WERI-Rb-1 (cell line): Measurements from ENCODE around the gene ZNF366.

Experiments used
- DNase-seq: peaks from one replicate; pipeline ENCODE4 v3.0.0-alpha.2; 2020
- H3K27ac ChIP-seq: fragments of 250-450 bp; sonication (Bioruptor Pico); 2 replicates; pipeline ENCODE4 v1.5.1; 2020; ENCODE audit warnings: mild to moderate bottlenecking, moderate library complexity
- H3K27me3 ChIP-seq: fragments of 250-450 bp; sonication (Bioruptor Pico); 2 replicates; pipeline ENCODE4 v1.5.1; 2021; ENCODE audit warnings: mild to moderate bottlenecking, low read depth, moderate library complexity; ENCODE audit not compliant: insufficient read depth, severe bottlenecking
- H3K36me3 ChIP-seq: fragments of 250-450 bp; sonication (Bioruptor Pico); 2 replicates; pipeline ENCODE4 v1.5.1; 2020; ENCODE audit warnings: mild to moderate bottlenecking, moderate library complexity
- H3K4me3 ChIP-seq: 2 replicates; pipeline ENCODE4 v1.5.1; 2011; ENCODE audit warnings: low read depth, mild to moderate bottlenecking, control low read depth, low read length
- H3K9me3 ChIP-seq: fragments of 250-450 bp; sonication (Bioruptor Pico); 2 replicates; pipeline ENCODE4 v1.5.1; 2021; ENCODE audit warnings: mild to moderate bottlenecking, moderate library complexity; ENCODE audit not compliant: severe bottlenecking
- CTCF ChIP-seq: IDR thresholded peaks from 2 replicates; pipeline ENCODE4 v1.5.1; 2011; ENCODE audit warnings: low read depth, mild to moderate bottlenecking, control low read depth, inconsistent platforms, low read length

ZNF366 gene

GRCh38 chr5:72464071-72464470 is 43.1 kb downstream of the ZNF366 start:
- no peak overlapping the region for H3K27ac ChIP-seq
- no peaks in the 10 kb centered on the region for H3K36me3 ChIP-seq
- no peaks in the 10 kb centered on the region for H3K27me3 ChIP-seq
- H3K9me3 ChIP-seq: no peaks in the 10 kb centered on the region
- H3K4me3 ChIP-seq: no peak overlapping the region
- no peak for TF ChIP-seq CTCF
- DNase-seq: no peak

DNA sequence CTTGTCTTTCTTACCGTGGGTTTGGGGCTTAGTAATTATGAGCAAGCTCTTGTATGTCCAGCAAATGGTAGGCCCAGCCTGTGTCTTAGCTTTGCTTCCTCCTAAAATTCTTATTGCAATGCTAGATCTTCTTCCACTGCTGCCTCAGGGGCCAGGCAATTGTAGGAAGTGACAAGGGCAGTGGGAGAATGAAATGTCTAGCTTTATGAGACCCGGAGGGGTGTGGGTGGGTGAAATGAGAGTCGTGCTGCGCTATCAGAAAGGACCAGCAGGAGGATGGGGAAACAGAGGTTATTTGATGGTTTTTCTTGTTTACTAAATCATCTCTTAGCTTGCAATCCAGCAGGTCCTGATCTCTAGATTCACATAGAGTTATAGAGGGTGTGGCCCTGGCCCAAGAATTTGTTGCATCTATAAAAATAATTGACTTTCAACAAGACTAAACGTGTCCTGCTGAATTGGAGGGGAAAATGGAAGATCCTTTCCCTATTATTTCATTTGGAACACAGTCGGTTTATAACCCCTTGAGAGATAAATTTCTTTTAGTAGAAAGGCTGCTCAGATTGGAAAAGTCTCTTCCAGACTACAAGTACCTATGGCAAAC is 43.7 kb downstream of the ZNF366 start:
- DNase-seq: no peak
- Histone ChIP-seq H3K9me3 (no peaks in the 10 kb centered on the region), H3K27me3 (no peaks in the 10 kb centered on the region), H3K4me3 (no peak overlapping the region), H3K36me3 (no peaks in the 10 kb centered on the region), H3K27ac (no peak overlapping the region)
- no peak for TF ChIP-seq CTCF

GRCh38 chr5:72460413-72460812 is 46.8 kb downstream of the ZNF366 start:
- TF ChIP-seq CTCF: no peak
- no peaks in the 10 kb centered on the region for H3K36me3 ChIP-seq
- H3K9me3 ChIP-seq: no peaks in the 10 kb centered on the region
- no peak overlapping the region for H3K4me3 ChIP-seq
- DNase-seq: no peak
- H3K27me3 ChIP-seq: no peaks in the 10 kb centered on the region
- no peak overlapping the region for H3K27ac ChIP-seq

- H3K9me3 ChIP-seq: no peaks in the 10 kb centered on the region
- no peak overlapping the region for H3K4me3 ChIP-seq
- no peaks in the 10 kb centered on the region for H3K27me3 ChIP-seq
- H3K27ac ChIP-seq: no peak overlapping the region
- DNase-seq: no peak
- no peak for TF ChIP-seq CTCF
- H3K36me3 ChIP-seq: no peaks in the 10 kb centered on the region
These were observed 47.3 kb downstream of the ZNF366 start for GRCh38 chr5:72459913-72460312.

GRCh38 chr5:72459089-72459661 is 48.0 kb downstream of the ZNF366 start:
- Histone ChIP-seq H3K9me3 (no peaks in the 10 kb centered on the region), H3K27me3 (no peaks in the 10 kb centered on the region), H3K27ac (no peak overlapping the region), H3K36me3 (no peaks in the 10 kb centered on the region), H3K4me3 (no peak overlapping the region)
- TF ChIP-seq CTCF: no peak
- DNase-seq: no peak

DNA sequence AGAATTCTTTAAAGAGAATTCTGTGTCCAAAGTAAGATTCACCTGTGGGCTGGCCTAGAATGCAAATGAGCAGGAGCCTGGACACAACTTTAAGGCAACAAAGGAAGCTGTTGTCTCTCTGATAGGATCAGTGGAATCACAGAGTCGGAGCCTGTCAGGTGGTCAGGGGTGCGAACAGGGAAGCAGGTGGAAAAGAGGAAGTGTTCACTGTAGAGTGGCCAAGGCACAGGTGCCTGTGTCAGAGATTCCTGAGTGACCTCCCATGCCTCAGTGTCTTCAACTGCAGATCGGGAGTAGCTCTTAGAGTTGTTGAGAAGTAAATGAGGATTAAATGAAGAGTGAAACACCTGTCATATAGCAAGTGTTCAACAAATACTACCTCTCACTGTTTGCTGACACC is 48.8 kb downstream of the ZNF366 start:
- Histone ChIP-seq H3K27ac (no peak overlapping the region), H3K9me3 (no peaks in the 10 kb centered on the region), H3K36me3 (no peaks in the 10 kb centered on the region), H3K27me3 (no peaks in the 10 kb centered on the region), H3K4me3 (no peak overlapping the region)
- no peak for DNase-seq
- TF ChIP-seq CTCF: no peak
